GM19324 (cell line): ENCODE data around the gene IFNL1.
"Not testable (repeated sequence)": the region's sequence is repeated elsewhere in the genome, so short reads cannot be mapped to it uniquely, and the experiment has no call there.

Experiments
- ATAC-seq: cut with Tn5 transposase; IDR thresholded peaks from one replicate; pipeline ENCODE4 v1.9.1; 2021; ENCODE audit warnings: mild to moderate bottlenecking, moderate library complexity; ENCODE audit not compliant: unreplicated experiment, low FRiP score

The IFNL1 gene

DNA sequence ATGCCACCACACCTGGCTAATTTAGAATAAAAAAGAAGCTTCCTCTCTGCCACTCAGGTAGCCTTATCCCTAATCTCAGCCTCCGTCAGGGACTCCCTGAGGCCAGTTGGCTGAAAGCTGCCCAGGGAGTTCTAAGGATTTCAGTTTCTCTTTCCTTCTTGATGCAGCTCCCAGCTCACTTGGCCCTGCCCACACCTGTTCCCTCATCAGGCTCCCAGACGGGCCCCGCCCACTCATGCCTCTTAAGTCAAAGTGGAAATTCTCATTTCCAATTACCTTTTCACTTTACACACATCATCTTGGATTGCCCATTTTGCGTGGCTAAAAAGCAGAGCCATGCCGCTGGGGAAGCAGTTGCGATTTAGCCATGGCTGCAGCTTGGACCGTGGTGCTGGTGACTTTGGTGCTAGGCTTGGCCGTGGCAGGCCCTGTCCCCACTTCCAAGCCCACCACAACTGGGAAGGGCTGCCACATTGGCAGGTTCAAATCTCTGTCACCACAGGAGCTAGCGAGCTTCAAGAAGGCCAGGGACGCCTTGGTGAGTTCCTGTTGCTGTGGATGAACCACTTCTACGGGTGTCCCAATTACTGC is at the start of gene IFNL1:
IFNL1 (plus strand) TSS at position 353 of the 591 bp plus-strand sequence; CDS start at position 368, 15 bp downstream.
- ATAC-seq = no peak

DNA sequence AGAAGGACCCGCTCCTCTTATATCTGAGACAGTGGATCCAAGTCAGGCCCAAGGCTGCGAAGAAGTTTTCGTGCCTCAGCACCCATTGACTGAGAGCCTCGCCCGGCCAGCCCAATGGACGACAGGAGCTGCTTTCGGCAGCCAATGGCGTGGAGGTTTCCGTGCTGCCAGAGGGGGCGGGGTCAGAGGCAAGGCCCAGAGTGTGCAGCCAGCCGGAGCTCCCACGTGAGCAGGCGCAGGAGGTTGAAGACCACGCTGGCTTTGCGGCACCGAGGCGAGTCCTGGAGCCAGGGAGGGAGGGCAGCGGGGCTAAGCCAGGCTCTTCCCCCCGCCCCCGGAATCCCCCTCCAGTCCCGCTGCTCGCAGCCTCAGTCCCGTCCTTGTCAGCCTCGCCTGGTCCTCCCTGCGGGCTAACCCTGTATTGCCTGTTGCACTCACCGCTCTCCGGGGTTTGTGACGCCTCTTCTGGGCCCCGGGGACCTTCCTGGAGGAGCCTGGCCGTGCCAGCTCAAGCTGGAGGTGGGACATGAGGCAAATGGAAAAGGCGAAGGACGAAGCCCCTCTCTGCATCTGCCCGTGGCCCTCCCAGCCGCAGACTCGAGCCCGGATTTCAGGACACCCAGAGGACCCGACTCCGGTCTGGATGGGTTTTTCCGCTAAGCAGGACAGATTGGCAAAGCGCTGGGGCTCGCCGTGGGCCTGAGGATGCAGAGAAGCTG is 49.1 kb upstream of the IFNL1 start:
- ATAC-seq = no peak

DNA sequence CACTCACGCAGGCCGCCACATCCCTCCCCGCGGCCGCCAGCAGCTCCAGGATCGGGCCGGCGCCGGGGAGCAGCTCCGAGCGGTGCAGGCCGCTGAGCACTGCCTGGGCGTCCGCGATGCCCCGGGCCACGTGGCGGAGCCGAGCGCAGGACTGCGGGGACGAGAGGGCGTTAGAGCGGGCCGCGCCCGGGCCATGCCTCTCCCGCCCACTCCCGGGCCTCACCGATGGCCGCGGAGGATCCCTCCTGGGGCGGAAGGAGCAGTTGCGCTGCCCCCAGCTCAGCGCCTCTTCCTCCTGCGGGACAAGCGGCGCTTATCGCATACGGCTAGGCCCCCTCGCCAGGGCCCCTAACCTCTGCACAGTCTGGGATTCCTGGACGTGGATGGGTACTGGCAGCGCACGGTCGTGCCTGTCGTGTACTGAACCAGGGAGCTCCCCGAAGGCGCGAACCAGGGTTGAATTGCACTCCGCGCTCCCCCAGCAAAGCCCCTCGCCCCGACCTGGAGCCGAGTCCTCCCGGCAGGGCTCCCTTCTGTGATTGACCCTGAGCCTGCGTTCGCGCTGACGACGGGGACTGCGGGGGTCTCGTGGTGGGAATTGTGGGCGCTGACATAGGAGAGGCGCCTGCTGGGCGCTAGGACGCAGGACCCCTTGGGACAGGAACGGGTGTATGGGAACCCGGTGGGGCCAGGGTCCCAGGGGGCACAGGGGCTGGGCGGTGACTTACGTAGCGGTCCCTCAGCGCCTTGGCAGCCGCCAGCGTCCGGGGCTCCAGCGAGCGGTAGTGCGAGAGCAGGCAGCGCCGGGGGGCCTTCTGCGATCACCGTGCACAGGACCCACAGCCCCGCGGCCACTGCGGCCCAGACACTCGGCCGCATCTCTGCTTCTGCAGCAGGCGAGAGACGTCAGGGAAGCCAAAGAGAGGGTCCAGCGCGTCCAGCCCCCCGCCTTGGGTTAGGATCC is 48.2 kb upstream of the IFNL1 start:
- no peak for ATAC-seq

DNA sequence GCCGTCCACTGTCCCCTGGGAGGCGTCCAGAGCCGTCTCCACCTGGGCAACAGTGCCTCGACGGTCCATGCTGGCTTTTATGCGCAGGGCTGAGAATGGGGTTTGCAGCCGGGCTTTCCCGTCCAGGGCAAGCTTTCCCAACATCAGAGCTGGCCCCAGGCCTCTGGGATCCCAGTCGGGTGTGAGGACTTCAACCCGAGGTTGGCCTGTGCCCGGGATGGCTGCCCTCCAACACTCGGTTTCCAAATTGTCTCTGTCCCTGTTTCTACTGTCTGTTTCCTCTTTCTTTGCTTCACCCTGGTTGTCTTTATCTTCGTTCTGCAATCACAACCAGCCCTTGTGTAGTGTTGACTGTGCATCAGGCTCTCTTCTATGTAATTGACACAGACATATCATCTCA is 47.4 kb upstream of the IFNL1 start, which contains the start of gene IFNL4:
IFNL4 (minus strand) TSS at position 51 of the 400 bp plus-strand sequence.
- ATAC-seq = no peak

DNA sequence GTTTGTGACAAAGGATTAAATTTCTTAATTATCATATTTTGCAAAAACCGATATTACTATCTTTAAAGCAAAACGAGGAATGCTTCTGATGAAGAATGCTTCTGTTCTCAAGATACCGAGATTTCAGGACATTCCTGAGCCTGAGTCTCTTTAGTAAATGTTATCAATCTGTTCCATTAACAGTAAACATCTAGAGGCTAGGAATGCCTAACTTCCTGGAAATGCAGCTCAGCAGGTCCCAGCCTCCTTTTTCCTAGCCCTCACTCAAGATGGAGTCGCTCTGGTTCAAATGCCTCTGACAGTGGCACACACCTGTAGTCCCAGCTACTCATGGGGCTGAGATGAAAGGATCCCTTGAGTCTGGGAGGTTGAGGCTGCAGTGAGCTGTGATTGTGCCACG is 45.1 kb upstream of the IFNL1 start:
- no peak for ATAC-seq

GRCh38 chr19:39251846-39252245 is 44.4 kb upstream of the IFNL1 start:
- ATAC-seq = no peak

- no peak for ATAC-seq
Measured at GRCh38 chr19:39252458-39252857, 43.7 kb upstream of the IFNL1 start.

- ATAC-seq = no peak
Measured at GRCh38 chr19:39253374-39254149, 42.6 kb upstream of the IFNL1 start.

DNA sequence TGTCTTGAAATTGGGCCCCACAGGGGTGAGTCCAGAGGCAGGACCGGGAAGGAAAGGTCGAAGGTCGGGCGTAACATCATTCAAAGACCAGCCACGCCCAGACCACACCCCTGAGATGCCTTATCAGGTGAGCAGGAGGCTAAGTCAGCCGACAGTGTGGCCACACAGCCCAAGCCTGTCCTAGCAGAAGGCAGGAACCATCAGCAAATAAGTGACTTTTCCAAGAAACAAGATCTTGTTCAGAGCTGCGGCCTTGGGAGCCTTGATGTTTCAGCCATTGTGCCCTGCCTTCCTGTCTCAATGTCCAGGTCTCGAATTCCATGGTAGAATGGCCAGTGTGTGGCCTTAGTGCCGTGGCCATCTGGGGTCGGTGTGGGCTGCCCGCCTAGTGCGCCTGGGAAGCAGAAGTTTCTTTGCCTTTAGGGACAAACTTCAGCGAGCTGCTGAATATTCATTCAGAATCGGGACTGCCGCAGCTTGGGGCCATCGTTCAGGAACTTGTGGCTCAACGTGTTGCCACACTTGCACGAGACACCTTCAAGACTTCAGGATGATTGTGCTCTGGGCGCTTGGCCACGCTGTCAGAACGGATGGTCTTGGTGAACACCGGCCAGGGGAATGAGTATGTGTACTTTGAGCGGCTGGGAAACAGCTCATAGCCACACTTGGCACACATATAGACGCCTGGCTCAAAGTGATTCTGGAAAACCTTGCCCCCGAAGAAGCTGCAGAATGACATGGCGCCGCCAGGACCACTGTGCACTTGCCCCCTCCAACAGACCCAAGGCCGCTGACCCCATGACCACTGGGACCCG is 41.5 kb upstream of the IFNL1 start:
- no peak for ATAC-seq

GRCh38 chr19:39257227-39257626 is 39.0 kb upstream of the IFNL1 start:
- no peak for ATAC-seq

GRCh38 chr19:39261704-39262103 is 34.5 kb upstream of the IFNL1 start:
- no peak for ATAC-seq

DNA sequence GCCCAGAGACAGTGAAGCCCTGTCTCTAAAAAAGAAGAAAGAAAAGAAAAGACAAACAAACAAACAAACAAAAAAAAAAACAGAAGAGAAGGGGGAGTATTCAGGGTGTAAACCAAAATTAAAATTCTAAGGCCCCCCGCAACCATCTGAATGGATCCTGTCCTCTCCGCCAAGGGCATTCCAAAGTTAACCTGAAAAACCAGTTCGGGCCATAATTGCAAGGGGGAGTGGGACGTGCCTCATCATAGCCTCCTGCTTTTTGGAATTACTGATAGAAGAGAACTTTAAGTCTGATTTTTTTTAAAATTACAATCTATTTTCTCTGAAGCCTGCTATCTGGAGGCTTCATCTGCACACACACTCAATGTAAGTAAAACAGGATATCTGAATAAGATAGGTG is 33.7 kb upstream of the IFNL1 start:
- no peak for ATAC-seq

DNA sequence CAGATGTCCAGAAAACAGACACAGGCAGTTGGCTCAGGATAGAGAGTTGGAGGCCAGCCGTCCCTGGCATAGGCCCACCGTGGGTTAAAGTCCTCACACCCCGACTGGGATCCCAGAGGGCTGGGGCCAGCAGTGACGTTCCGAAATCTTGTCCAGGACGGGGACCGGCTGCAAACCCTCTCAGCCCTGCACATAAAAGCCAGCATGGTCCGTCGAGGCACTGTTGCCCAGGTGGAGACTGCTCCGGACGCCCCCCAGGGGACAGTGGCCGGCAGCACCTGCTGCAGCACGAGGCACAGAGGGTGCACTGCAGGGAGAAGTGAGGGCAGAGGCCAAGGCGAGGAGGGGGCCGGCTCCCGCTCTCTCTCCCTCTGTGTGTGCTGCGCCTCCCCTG is 32.3 kb upstream of the IFNL1 start:
- no peak for ATAC-seq

GRCh38 chr19:39264306-39265290 is 31.6 kb upstream of the IFNL1 start:
- no peak for ATAC-seq

DNA sequence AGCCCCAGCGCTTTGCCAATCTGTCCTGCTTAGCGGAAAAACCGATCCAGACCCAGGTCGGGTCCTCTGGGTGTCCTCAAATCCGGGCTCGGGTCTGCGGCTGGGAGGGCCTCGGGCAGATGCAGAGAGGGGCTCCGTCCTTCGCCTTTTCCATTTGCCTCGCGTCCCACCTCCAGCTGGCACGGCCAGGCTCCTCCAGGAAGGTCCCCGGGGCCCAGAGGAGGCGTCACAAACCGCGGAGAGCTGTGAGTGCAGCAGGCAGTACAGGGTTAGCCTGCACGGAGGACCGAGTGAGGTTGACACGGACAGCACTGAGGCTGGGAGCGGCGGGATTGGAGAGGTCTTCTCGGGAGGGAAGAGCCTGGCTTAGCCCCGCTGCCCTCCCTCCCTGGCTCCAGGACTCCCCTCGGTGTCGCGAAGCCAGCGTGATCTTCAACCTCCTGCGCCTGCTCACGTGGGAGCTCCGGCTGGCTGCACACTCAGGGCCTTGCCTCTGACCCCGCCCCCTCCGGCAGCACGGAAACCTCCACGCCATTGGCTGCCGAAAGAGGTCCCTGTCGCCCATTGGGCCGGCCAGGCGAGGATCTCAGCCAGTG is 30.8 kb upstream of the IFNL1 start:
- ATAC-seq = no peak

DNA sequence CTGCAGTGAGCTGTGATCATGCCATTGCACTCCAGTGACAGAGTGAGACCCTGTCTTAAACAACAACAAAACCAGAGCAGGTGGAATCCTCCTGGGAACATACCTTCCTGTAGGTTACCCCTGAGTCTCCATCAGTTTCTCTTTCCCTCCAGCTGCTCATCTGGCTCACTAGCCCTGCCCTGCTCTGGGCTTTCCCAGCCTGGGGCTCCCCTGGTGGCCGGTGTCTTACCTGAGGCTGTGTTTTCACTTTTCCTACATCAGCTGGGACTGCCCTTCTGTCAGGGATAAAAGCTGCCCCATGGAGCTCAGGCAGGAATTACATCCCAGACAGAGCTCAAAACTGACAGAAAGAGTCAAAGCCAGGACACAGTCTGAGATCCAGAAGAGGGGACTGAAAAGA is 28.1 kb upstream of the IFNL1 start, which contains the start of gene IFNL2:
IFNL2 (plus strand) TSS at position 312 of the 400 bp plus-strand sequence. CDS start 173 bp downstream, outside the sequence.
- not testable (repeated sequence) for ATAC-seq

GRCh38 chr19:39268531-39269223 is 27.5 kb upstream of the IFNL1 start:
- not testable (repeated sequence) for ATAC-seq
